GM21528 (cell line): Measurements from ENCODE around the gene C19orf81.

Source experiments
- ATAC-seq: cut with Tn5 transposase; IDR thresholded peaks from one replicate; pipeline ENCODE4 v1.9.1; 2021; ENCODE audit warnings: mild to moderate bottlenecking, moderate library complexity; ENCODE audit not compliant: unreplicated experiment, low FRiP score

Gene C19orf81

DNA sequence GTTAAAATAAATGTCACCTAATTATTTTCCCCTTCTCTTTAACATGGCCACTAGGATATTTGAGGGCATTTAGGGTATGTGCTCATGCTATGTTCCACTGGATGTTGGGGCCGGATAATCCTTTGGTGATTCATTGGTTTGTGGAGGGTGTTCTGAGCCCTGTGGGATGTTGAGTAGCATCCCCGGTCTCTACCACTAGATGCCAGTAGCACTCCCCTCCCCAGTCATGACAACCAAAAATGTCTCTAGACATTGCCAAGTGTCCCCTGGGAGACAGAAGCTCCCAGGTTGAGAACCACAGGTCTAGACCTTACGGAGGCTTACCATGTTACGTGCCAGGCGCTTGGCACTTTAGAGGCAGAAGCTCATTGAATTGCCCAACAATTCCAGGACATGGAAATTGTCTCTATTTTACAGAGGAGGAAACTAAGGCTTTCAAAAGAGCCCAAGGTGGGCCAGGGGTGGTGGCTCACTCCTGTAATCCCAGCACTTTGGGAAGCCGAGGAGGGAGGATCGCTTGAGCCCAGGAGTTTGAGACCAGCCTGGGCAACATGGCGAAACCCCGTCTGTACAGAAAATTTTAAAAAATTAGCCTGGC, 56.3 kb downstream of the C19orf81 start:
- ATAC-seq = no peak

DNA sequence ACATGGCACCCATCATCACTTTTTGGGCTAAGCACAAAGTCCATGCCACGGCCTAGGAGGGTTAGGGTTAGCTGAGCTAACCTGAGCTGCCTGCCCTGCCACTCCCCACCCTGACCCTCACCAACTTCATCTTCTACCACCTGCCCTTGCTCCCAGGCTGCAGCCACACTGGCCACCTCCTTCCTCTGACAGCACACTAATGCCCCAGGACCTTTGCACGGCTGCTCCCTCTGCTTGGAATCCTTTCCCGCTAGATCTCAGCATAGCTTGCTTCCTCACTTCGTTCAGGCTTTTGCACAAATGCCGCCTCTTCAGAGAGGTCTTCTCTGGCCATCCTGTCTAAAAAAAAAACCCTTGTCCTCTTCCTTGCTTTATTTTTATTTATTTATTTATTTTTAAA, 57.1 kb downstream of the C19orf81 start:
- no peak for ATAC-seq

DNA sequence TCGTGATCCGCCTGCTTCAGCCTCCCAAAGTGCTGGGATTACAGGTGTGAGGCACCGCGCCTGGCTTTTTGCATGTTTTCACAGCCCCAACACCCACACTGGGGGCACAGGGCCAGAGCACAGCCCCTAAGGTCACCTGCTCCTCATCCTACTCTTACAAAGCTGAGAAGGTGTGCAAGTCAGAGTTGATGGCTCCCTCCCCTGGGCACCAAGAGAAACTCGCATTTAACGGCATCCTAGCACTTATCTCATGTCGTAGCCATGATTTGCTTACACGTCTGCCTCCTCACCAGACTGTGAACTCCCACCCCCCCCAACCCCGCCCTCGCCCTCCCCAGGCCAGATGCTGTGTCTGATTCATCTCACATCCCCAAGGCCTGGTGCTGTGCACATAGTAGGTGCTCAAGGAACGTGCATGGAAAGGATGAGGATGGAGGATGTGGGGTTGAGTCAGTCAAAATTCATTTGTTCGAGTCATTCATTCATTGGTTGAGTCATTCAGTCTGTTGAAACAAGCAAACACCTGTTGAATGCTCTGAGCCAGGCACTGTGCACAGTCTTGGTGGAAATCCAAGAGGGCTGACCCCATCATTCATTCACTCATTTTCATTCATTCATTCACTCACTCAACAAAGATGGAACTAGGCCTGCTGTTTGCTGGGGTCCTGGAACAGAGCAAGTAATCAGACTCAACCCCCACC, 59.1 kb downstream of the C19orf81 start:
- ATAC-seq = no peak
